ENCODE measurements around the gene QSOX2.
"Not testable (repeated sequence)": the region's sequence is repeated elsewhere in the genome, so short reads cannot be mapped to it uniquely, and the experiment has no call there.

QSOX2 gene

GRCh38 chr9:136250676-136251075 lies 5.1 kb upstream of the QSOX2 start:
- DNase-seq, result no peak

DNA sequence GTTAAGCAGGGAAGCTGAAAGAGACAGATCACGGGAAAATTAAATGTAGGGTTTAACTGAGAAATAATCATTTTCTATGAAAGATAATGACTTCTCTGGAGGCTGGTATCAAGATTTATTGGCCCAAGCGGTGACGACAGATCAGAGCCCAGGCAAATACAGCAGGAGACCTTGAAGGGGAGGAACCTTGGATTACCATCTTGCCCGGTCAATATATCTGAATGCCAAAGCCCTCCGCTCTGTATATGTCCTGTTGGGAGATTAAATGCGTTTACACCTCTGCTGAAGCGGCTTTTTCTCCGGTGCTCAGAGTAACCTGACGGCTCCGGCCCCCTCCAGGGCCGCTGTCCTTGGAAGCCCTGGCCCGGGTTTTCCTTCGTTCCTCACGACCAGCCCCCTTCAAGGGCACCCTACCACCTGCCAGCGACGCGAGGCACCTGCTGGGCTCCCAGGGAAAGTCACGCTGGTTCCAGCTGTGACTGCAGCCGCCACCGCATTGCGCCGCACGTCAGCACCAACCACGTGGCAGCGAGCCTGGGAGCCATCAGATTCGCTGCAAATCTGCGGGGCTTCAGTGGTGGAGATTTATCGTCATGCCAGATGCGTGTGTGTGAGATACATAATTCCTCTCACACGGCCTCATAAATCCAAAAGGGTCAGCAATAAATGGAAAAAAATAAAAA lies 4.4 kb upstream of the QSOX2 start:
- no peak for DNase-seq

- no peak for DNase-seq
Measured at GRCh38 chr9:136248951-136249876, 3.6 kb upstream of the QSOX2 start.

- no peak for DNase-seq
Measured at GRCh38 chr9:136247947-136248637, 2.5 kb upstream of the QSOX2 start.

GRCh38 chr9:136247551-136247916 lies 1.9 kb upstream of the QSOX2 start:
- DNase-seq, result no peak

GRCh38 chr9:136246849-136247550 lies 1.4 kb upstream of the QSOX2 start:
- DNase-seq, result no peak

- DNase-seq, result no peak
Measured at GRCh38 chr9:136244969-136245218, 718 bp downstream of the QSOX2 start.

- DNase-seq, result peak; percentile 12
Measured at GRCh38 chr9:136244122-136244968, 1.3 kb downstream of the QSOX2 start.

GRCh38 chr9:136243631-136244030 lies 2.0 kb downstream of the QSOX2 start:
- no peak for DNase-seq

DNA sequence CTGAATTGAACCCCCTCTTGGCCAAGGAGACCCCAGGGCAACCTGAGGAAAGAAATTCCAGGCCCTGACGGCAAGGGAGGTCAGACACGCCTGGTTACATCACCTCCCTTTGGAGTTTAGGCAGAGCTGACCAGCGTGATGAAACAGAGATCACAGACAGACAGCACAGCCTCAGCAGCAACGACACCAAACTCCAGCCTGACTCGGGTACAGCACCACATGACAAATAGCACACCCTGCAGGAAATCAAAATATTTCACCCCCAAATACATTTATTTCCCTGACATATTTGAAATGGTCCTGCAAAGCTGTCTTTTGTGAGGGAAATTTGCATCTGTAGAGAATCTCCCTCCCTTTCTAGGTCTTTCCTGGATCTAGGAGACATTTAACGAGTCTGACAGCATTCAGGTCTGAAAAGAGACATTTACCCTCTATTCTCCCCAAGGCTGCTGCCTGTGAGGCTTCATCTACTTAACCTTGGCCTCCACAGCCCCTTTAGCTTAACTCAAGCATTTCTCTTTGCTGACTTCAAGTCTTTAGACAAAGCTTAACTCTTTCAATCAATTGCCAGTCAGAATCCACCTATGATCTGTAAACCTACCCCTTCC lies 2.6 kb downstream of the QSOX2 start:
- DNase-seq, result no peak

DNA sequence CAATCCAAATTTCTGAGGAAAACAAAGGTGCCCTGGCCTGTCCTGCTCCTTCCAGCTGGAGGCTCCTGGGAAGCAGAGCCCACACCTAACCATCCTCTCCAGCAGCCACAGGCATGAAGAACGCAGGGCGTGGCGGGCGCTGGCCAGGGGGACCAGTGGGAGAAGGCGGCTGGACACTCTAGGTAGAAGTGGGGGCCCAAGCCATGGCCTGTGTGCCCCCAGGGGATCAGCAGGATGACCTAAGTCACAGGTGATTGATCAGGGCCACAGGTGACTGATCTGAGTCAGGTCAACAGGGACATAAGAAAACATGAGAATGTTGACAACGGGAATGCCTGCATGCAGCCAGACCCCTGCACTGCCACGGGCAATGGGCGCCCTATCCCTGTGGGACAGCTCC lies 3.4 kb downstream of the QSOX2 start:
- DNase-seq, result no peak

DNA sequence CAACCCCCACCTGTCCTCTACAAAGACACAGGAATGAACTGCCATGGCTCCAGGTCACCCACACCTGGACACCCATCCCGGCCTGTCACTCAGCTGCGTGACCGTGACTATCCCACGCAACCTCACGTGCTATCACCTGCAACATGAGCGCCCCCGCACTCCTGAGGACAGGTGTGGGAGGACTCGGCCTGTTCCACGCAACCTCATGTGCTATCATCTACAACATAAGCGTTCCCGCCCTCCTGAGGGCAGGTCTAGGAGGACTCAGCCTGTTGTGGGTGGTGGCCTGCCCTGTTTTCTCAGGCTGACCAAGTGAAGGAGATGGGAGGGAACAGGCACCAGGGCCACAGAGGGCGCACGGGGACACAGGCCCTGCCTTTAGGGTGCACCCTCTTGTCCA lies 4.1 kb downstream of the QSOX2 start:
- DNase-seq, result no peak

- no peak for DNase-seq
Measured at GRCh38 chr9:136240941-136241340, 4.7 kb downstream of the QSOX2 start.

GRCh38 chr9:136239983-136240330 lies 5.7 kb downstream of the QSOX2 start:
- DNase-seq, result no peak

GRCh38 chr9:136239135-136239982 lies 6.3 kb downstream of the QSOX2 start:
- no peak for DNase-seq

DNA sequence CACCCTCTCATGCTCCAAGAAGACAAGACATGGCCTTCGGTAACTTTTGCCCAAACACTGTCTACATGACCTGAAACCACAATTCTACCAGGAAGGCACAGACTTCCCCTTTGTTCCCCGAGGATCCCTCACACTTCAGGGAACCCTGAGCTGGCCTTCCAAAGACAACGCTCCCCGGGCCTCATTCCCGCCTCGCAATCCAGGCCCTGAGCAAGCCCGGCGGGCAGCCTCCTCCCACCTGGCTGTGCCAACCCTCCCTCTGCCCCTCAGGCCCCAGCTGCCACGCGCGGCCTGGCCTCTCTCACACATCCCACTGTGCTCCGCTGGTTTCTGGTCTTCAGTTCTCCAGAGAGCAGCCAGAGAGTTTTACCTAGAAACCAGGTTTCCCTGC lies 7.3 kb downstream of the QSOX2 start:
- DNase-seq, result no peak

GRCh38 chr9:136237486-136238341 lies 7.9 kb downstream of the QSOX2 start:
- no peak for DNase-seq

GRCh38 chr9:136236471-136237410 lies 8.9 kb downstream of the QSOX2 start:
- DNase-seq, result not testable (repeated sequence)

Measured in KG1 (cell line).